HCT116 (cell line): ENCODE measurements around the gene ZNF358. TPM values are rescaled to one million over a fixed set of nuclear protein-coding genes. Genes with fewer than 3 reads are reported as not detected.

ENCODE experiments used
- ATAC-seq: fragments of 200-7000 bp; cut with Tn5 transposase; 2 replicates; pipeline ENCODE4 v1.9.1; 2020; ENCODE audit warnings: mild to moderate bottlenecking, moderate library complexity
- BruUV-seq: library from RNA; stranded (reverse); fragments of 400-500 nt; replicated peaks from 2 replicates; lab custom pipeline; 2021; lab: Mats Ljungman, UMichigan
- CTCF ChIA-PET: fragments of 300-600 bp; sonication (Branson Sonifier 250); formaldehyde crosslinking; loops from one replicate; lab custom pipeline; 2021; ENCODE audit warnings: antibody characterized with exemption; lab: Charles Lee
- POLR2A ChIA-PET: fragments of 300-600, 350-600 bp; sonication (Branson Sonifier 250); formaldehyde crosslinking; loops from one replicate; lab custom pipeline; 2021; ENCODE audit warnings: antibody characterized with exemption; lab: Charles Lee
- RAD21 ChIA-PET, 2 experiments: fragments of 300-600 bp; sonication (Branson Sonifier 250); formaldehyde crosslinking; loops; one replicate each; lab custom pipeline; 2023; ENCODE audit warnings: low total read pairs in 2 of 2; ENCODE audit not compliant: uncharacterized antibody in 2 of 2, unreplicated experiment in 2 of 2, low non-redundant PET in 1 of 2; lab: Charles Lee
- DNase-seq: peaks from one replicate; pipeline ENCODE4 v3.0.0-alpha.2; 2010; ENCODE audit warnings: low read depth, low spot score
- H2AFZ ChIP-seq: fragments of 200-600 bp; shearing (Covaris generic), sonication (generic); 2 replicates; pipeline ENCODE4 v1.6.1; 2017; ENCODE audit warnings: low read depth, mixed run types, mixed read lengths, antibody characterized with exemption, low read length; ENCODE audit not compliant: poor library complexity, severe bottlenecking
- H3K27ac ChIP-seq: 2 replicates; pipeline ENCODE4 v1.5.1; 2012; ENCODE audit warnings: low read depth, low read length
- H3K27me3 ChIP-seq: fragments of 200-600 bp; sonication (generic); 2 replicates; pipeline ENCODE4 v1.6.1; 2016; ENCODE audit warnings: mixed run types, low read length, mixed read lengths; ENCODE audit not compliant: insufficient read depth
- H3K36me3 ChIP-seq, 2 experiments: fragments of 200-500 bp in 1 of 2; fragments of 200-600 bp in 1 of 2; sonication (Bioruptor generic) in 1 of 2; sonication (generic) in 1 of 2; 2 replicates each; pipeline versions ENCODE4 v1.5.1 to v1.6.1; 2014 to 2016; ENCODE audit warnings: low read length in 2 of 2, inconsistent platforms in 1 of 2, mixed read lengths in 1 of 2, mixed run types in 1 of 2; ENCODE audit not compliant: insufficient read depth in 2 of 2, control insufficient read depth in 1 of 2
- H3K4me1 ChIP-seq, 2 experiments: fragments of 200-600 bp in 1 of 2; sonication (generic) in 1 of 2; 2 replicates each; pipeline versions ENCODE4 v1.5.1 to v1.6.1; 2012 to 2017; ENCODE audit warnings: low read length in 2 of 2, inconsistent platforms in 1 of 2, mild to moderate bottlenecking in 1 of 2, mixed read lengths in 1 of 2, mixed run types in 1 of 2, moderate library complexity in 1 of 2; ENCODE audit not compliant: insufficient read depth in 2 of 2, control insufficient read depth in 1 of 2
- H3K4me2 ChIP-seq: fragments of 200-600 bp; sonication (generic); 2 replicates; pipeline ENCODE4 v1.6.1; 2017; ENCODE audit warnings: mixed run types, low read length, mixed read lengths
- H3K4me3 ChIP-seq, 2 experiments: fragments of 200-600 bp in 1 of 2; sonication (generic) in 1 of 2; replicated peaks in 1 of 2; 2 replicates each; pipeline ENCODE4 v1.5.1; 2011 to 2016; ENCODE audit warnings: low read length in 2 of 2, control low read depth in 1 of 2, low read depth in 1 of 2, mild to moderate bottlenecking in 1 of 2, mixed read lengths in 1 of 2, mixed run types in 1 of 2
- H3K79me2 ChIP-seq: fragments of 200-600 bp; sonication (generic); 2 replicates; pipeline ENCODE4 v1.6.1; 2017; ENCODE audit warnings: mild to moderate bottlenecking, mixed run types, low read length, moderate library complexity, mixed read lengths; ENCODE audit not compliant: insufficient read depth
- H3K9ac ChIP-seq: fragments of 200-600 bp; sonication (generic); 2 replicates; pipeline ENCODE4 v1.6.1; 2016; ENCODE audit warnings: low read length, mixed read lengths
- H3K9me2 ChIP-seq: fragments of 200-600 bp; sonication (generic), shearing (Covaris generic); 2 replicates; pipeline ENCODE4 v1.6.1; 2017; ENCODE audit warnings: mixed run types, mild to moderate bottlenecking, moderate library complexity; ENCODE audit not compliant: insufficient read depth
- H3K9me3 ChIP-seq, 2 experiments: fragments of 200-500 bp in 1 of 2; fragments of 200-600 bp in 1 of 2; sonication (Bioruptor generic) in 1 of 2; sonication (generic) in 1 of 2; 2 replicates each; pipeline ENCODE4 v1.6.1; 2014 to 2017; ENCODE audit warnings: low read length in 2 of 2, mixed read lengths in 2 of 2, inconsistent platforms in 1 of 2, low read depth in 1 of 2, mild to moderate bottlenecking in 1 of 2, mixed run types in 1 of 2, moderate library complexity in 1 of 2; ENCODE audit not compliant: control insufficient read depth in 1 of 2, insufficient read depth in 1 of 2
- H4K20me1 ChIP-seq: fragments of 200-600 bp; sonication (generic), shearing (Covaris generic); 2 replicates; pipeline ENCODE4 v1.6.1; 2017; ENCODE audit warnings: mixed run types, mild to moderate bottlenecking, moderate library complexity; ENCODE audit not compliant: insufficient read depth
- CEBPB ChIP-seq: IDR thresholded peaks from 2 replicates; pipeline ENCODE4 v1.6.1; 2012; ENCODE audit warnings: low read depth
- EGR1 ChIP-seq: IDR thresholded peaks from 2 replicates; pipeline ENCODE4 v1.6.1; 2012; ENCODE audit warnings: low read depth
- POLR2A ChIP-seq: IDR thresholded peaks from 2 replicates; pipeline ENCODE4 v1.7.0; 2011; ENCODE audit warnings: borderline replicate concordance; ENCODE audit not compliant: insufficient read depth, insufficient read length; ENCODE audit errors: extremely low read depth
- POLR2AphosphoS5 ChIP-seq: IDR thresholded peaks from 2 replicates; pipeline ENCODE4 v1.6.1; 2011; ENCODE audit warnings: mild to moderate bottlenecking, low read depth, low read length, moderate library complexity
- intact Hi-C: fragments of 100-400 bp; cut with micrococcal nuclease; formaldehyde crosslinking; loops from 2 replicates; pipeline ENCODE4 v1.10.0; 2022
- total RNA-seq: library from RNA; stranded (reverse); gene quantifications from one replicate; pipeline ENCODE4 v1.2.1, GENCODE V29; 2021; ENCODE audit not compliant: unreplicated experiment

ZNF358 gene
- total RNA-seq, 1 experiment from 2014 or later, result 20.7 TPM

GRCh38 chr19:7540761-7541474 is 25.0 kb downstream of the ZNF358 start:
- RAD21 ChIA-PET, result no interaction called here
- H4K20me1 ChIP-seq, result no peaks in the 10 kb centered on the region
- peak; percentile 36 for DNase-seq
- 0 out of 4 replicates have a peak overlapping the region, but pooled peaks of 1 of the 2 experiments have one; percentile 6 for H3K4me3 ChIP-seq
- CTCF ChIA-PET, result interaction anchor here (1.0 kb wide), 1 partner anchor 27 kb away, joined by 4 read pairs; no protein-coding TSS in a partner anchor
- no peaks in the 10 kb centered on the region for H3K27me3 ChIP-seq
- no peaks in the 10 kb centered on the region for H3K9me2 ChIP-seq
- TF ChIP-seq EGR1 (0 out of 2 replicates have a peak, but pooled peaks have one; percentile 38), POLR2AphosphoS5 (no peak)
- no peaks in the 10 kb centered on the region; the same call in 1 of the 2 replicates for H3K79me2 ChIP-seq
- H3K9ac ChIP-seq, result no peak overlapping the region
- POLR2A ChIA-PET, result no interaction called here
- H3K27ac ChIP-seq, result no peak overlapping the region; the same call in 1 of the 2 replicates
- intact Hi-C loops, result no loop called here
- peak overlapping the region; percentile 33 for H3K4me2 ChIP-seq
- H3K4me1 ChIP-seq, result peaks cover 0 to 16% of the 10 kb centered on the region in 2 experiments; a peak in 2 of 4 replicates
- ATAC-seq, result peak; percentile 97
- H2AFZ ChIP-seq, result no peak overlapping the region
- H3K9me3 ChIP-seq, result no peaks in the 10 kb centered on the region
- BruUV-seq, result no TSS peak
- H3K36me3 ChIP-seq, result peaks cover 10 to 32% of the 10 kb centered on the region in 2 experiments

- Histone ChIP-seq H3K27ac (peak overlapping the region; percentile 25; the same call in 1 of the 2 replicates), H3K9ac (no peak overlapping the region), H4K20me1 (no peaks in the 10 kb centered on the region), H3K9me3 (no peaks in the 10 kb centered on the region), H3K36me3 (peaks cover 10 to 32% of the 10 kb centered on the region in 2 experiments), H2AFZ (no peak overlapping the region)
- no peak for ATAC-seq
- CTCF ChIA-PET, result interaction anchor here (1.0 kb wide), 1 partner anchor 27 kb away, joined by 4 read pairs; no protein-coding TSS in a partner anchor
- POLR2A ChIA-PET, result no interaction called here
- no peak for TF ChIP-seq POLR2A
- TF ChIP-seq CEBPB, result no peak
- TF ChIP-seq, all 23 proteins: peak for 0
- no TSS peak for BruUV-seq
- peaks cover 0 to 11% of the 10 kb centered on the region in 2 experiments; a peak in 2 of 4 replicates for H3K4me1 ChIP-seq
- peak overlapping the region; percentile 33 for H3K4me2 ChIP-seq
- RAD21 ChIA-PET, result no interaction called here
- H3K79me2 ChIP-seq, result no peaks in the 10 kb centered on the region
- no peaks in the 10 kb centered on the region for H3K27me3 ChIP-seq
- no peak for DNase-seq
- H3K4me3 ChIP-seq, result 0 out of 4 replicates have a peak overlapping the region, but pooled peaks of 1 of the 2 experiments have one; percentile 6
- no peaks in the 10 kb centered on the region for H3K9me2 ChIP-seq
- intact Hi-C loops, result no loop called here
These were observed 25.5 kb downstream of the ZNF358 start for GRCh38 chr19:7541475-7541824.
